GM10266 (cell line): ENCODE results near the gene ANKRD33B.
"Not testable (repeated sequence)": the region's sequence is repeated elsewhere in the genome, so short reads cannot be mapped to it uniquely, and the experiment has no call there.

Source experiments
- DNase-seq: peaks from one replicate; pipeline ENCODE4 v3.0.0; 2012; ENCODE audit errors: extremely low spot score
- TF ChIP-seq, protein P1 (sequence below): IDR thresholded peaks from 2 replicates; pipeline ENCODE4 v1.5.1; 2012; ENCODE audit warnings: mild to moderate bottlenecking, low read depth; ENCODE audit not compliant: control insufficient read depth, insufficient read depth; ENCODE audit errors: missing control alignments

Gene ANKRD33B

GRCh38 chr5:10572451-10572850 lies 8.6 kb downstream of the ANKRD33B start:
- no peak for DNase-seq

DNA sequence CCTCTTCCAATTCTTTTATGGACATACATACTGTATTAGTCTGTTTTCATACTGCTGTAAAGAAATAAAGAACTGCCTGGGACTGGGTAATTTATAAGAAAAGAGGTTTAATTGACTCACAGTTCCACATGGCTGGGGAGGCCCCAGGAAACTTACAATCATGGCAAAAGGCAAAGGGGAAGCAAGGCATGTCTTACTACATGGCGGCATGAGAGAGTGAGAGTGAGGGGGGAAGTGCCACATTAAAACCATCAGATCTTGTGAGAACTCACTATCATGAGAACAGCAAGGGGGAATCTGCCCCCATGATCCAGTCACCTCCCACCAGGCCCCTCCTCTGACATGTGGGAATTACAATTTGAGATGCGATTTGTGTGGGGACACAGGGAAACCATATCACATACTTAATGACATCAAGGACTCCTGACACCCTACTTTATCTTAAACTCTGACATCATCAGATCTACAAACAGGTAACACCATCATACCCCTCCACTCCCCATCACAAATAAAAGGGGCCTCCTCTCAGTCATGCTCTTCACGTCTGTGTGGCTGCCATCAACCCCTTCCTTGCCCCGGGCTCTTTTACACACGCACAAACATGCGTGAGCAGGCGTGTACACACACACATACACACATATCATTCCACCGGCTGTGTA lies 9.7 kb downstream of the ANKRD33B start:
- DNase-seq: no peak
- TF ChIP-seq, protein P1, sequence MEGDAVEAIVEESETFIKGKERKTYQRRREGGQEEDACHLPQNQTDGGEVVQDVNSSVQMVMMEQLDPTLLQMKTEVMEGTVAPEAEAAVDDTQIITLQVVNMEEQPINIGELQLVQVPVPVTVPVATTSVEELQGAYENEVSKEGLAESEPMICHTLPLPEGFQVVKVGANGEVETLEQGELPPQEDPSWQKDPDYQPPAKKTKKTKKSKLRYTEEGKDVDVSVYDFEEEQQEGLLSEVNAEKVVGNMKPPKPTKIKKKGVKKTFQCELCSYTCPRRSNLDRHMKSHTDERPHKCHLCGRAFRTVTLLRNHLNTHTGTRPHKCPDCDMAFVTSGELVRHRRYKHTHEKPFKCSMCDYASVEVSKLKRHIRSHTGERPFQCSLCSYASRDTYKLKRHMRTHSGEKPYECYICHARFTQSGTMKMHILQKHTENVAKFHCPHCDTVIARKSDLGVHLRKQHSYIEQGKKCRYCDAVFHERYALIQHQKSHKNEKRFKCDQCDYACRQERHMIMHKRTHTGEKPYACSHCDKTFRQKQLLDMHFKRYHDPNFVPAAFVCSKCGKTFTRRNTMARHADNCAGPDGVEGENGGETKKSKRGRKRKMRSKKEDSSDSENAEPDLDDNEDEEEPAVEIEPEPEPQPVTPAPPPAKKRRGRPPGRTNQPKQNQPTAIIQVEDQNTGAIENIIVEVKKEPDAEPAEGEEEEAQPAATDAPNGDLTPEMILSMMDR: no peak

More at GRCh38 chr5:10572451-10572850, 8.6 kb downstream of the ANKRD33B start:
- TF ChIP-seq, protein P1: no peak

DNA sequence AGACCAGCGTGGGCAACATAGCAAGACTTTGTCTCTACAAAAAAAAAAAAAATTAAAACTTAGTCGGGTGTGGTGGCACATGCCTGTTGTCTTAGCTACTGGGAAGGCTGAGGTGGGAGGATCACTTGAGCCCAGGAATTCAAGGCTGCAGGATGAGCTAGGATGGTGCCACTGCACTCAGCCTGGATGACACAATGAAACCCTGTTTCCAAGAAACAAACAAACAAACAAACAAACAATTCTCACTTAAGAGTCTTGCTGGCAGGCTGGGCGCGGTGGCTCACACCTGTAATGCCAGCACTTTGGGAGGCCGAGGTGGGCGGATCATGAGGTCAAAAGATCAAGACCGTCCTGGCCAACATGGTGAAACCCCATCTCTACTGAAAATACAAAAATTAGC lies 11.0 kb downstream of the ANKRD33B start:
- not testable (repeated sequence) for DNase-seq

- DNase-seq: no peak
- TF ChIP-seq, protein P1: peak; percentile 34
These were observed 12.4 kb downstream of the ANKRD33B start for GRCh38 chr5:10576121-10576789.

GRCh38 chr5:10576790-10577189 lies 12.9 kb downstream of the ANKRD33B start:
- TF ChIP-seq, protein P1: no peak
- no peak for DNase-seq

DNA sequence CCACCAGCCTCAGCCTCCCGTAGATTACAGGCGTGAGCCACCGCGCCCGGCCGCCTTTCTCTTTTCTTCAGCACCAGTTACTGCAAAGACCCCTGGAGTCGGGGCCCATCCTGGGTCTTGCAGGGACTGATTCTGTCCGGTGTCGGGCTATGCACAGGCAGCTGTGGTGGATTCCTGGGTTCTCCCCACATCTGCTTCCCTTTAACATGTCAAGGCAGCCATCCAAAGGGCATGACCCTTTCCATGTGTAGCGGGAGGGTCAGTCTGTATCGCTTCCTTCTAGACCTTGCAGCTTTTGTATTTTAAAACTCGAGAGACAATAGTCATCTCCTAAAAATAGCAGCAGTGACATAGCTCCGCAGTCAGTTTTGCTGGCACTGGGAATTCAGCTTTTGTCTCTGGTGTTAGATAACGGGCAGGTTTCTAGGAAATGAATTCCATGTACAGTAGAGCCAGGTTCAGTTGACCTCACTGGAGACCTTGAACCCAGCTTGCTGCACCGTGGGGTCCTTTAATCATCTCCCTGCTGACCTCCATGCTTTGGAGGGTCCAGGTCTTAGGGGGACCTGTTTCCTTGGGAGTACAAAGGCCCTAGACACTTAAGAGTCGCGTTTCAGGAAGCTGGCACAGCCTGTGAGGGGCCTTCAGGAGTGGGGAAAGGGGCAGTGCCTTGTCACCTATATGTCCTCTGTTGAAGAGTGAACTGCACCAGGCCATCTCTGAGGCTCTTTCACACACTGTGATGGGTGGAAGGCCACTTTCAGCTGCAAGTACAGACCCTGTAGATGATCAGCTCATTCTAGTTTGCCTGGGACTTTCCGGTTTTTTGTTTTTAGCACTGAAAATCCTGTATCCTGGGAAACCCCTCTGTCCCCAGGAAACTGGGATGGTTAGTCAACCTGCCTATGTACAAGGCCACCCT lies 13.8 kb downstream of the ANKRD33B start:
- DNase-seq: no peak
- TF ChIP-seq, protein P1: no peak

- DNase-seq: no peak
- TF ChIP-seq, protein P1: no peak
These were observed 14.4 kb downstream of the ANKRD33B start for GRCh38 chr5:10578293-10578665.
